Right lung (tissue), 10 donors: ENCODE measurements around the gene MSL1. TPM values are rescaled to one million over a fixed set of nuclear protein-coding genes. Genes with fewer than 3 reads are reported as not detected.

Experiments used
- DNase-seq, 2 donors: peaks; one replicate each; pipeline ENCODE4 v3.0.0-alpha.2; 2013
- long read RNA-seq, 8 donors: transcript quantifications; one replicate each; lab custom pipeline, GENCODE V29; 2026
- polyA plus RNA-seq, 5 donors: library from polyadenylated mRNA; unstranded; fragments of 120-200 nt; gene quantifications; one replicate each; pipeline versions ENCODE4 v1.2.1 to v1.2.3, GENCODE V29; 2013; ENCODE audit warnings: inconsistent platforms in 1 of 5, low replicate concordance in 1 of 5; ENCODE audit not compliant: insufficient read length in 5 of 5, insufficient read depth in 1 of 5

The MSL1 gene
- 100 to 1,000 TPM; 152 to 206 (median 187) TPM for polyA plus RNA-seq
- long read RNA-seq, donor 1, full-length matches to known transcripts = 43 of 48 reads
- long read RNA-seq, donor 1, partial matches to known transcripts = 5 of 48 reads
- long read RNA-seq, donor 1, other reads (novel, unspliced or antisense) = 0 of 48 reads
- long read RNA-seq, donor 2, transcript MSL1-203 (3 exons, 2,081 nt) = major isoform, 16 of 16 reads
- long read RNA-seq, donor 2, partial matches to known transcripts = 0 of 16 reads
- long read RNA-seq, donor 2, other reads (novel, unspliced or antisense) = 0 of 16 reads
- long read RNA-seq, donor 3, full-length matches to known transcripts = 35 of 35 reads
- long read RNA-seq, donor 3, partial matches to known transcripts = 0 of 35 reads
- long read RNA-seq, donor 3, other reads (novel, unspliced or antisense) = 0 of 35 reads
- long read RNA-seq, donor 4, full-length matches to known transcripts = 23 of 23 reads
- long read RNA-seq, donor 4, partial matches to known transcripts = 0 of 23 reads
- long read RNA-seq, donor 4, other reads (novel, unspliced or antisense) = 0 of 23 reads
- long read RNA-seq, donor 5, full-length matches to known transcripts = 37 of 43 reads
- long read RNA-seq, donor 5, partial matches to known transcripts = 6 of 43 reads
- long read RNA-seq, donor 5, other reads (novel, unspliced or antisense) = 0 of 43 reads
- long read RNA-seq, donor 6, full-length matches to known transcripts = 28 of 28 reads
- long read RNA-seq, donor 6, partial matches to known transcripts = 0 of 28 reads
- long read RNA-seq, donor 6, other reads (novel, unspliced or antisense) = 0 of 28 reads
- long read RNA-seq, donor 7, full-length matches to known transcripts = 53 of 58 reads
- long read RNA-seq, donor 7, partial matches to known transcripts = 5 of 58 reads
- long read RNA-seq, donor 7, other reads (novel, unspliced or antisense) = 0 of 58 reads
- long read RNA-seq, donor 8, full-length matches to known transcripts = 17 of 17 reads
- long read RNA-seq, donor 8, partial matches to known transcripts = 0 of 17 reads
- long read RNA-seq, donor 8, other reads (novel, unspliced or antisense) = 0 of 17 reads

GRCh38 chr17:40121181-40122135, at the start of gene MSL1:
MSL1 (plus strand) TSS chr17:40121971; CDS start chr17:40122613, 642 bp downstream.
- DNase-seq = peak; percentile 89 to 91

- peak; percentile 66 to 74 for DNase-seq
Measured at GRCh38 chr17:40072040-40072734, 49.6 kb upstream of the MSL1 start.

GRCh38 chr17:40072735-40073346, 48.9 kb upstream of the MSL1 start:
- DNase-seq = peak in 1 of 2 donors; percentile 50

GRCh38 chr17:40073454-40074174, 48.2 kb upstream of the MSL1 start:
- no peak for DNase-seq

- DNase-seq = no peak
Measured at GRCh38 chr17:40074175-40074512, 47.6 kb upstream of the MSL1 start.

GRCh38 chr17:40074871-40075200, 46.9 kb upstream of the MSL1 start:
- DNase-seq = no peak

GRCh38 chr17:40075201-40075941, 46.4 kb upstream of the MSL1 start:
- peak; percentile 67 to 71 for DNase-seq

GRCh38 chr17:40075942-40076498, 45.8 kb upstream of the MSL1 start:
- DNase-seq = no peak

- no peak for DNase-seq
Measured at GRCh38 chr17:40076591-40076990, 45.2 kb upstream of the MSL1 start.

GRCh38 chr17:40079545-40079944, 42.2 kb upstream of the MSL1 start:
- DNase-seq = no peak

- no peak for DNase-seq
Measured at GRCh38 chr17:40084477-40084876, 37.3 kb upstream of the MSL1 start.

GRCh38 chr17:40086150-40087044, 35.4 kb upstream of the MSL1 start:
- no peak for DNase-seq

- no peak for DNase-seq
Measured at GRCh38 chr17:40087049-40087794, 34.5 kb upstream of the MSL1 start.

- DNase-seq = no peak
Measured at GRCh38 chr17:40087903-40088718, 33.7 kb upstream of the MSL1 start.

GRCh38 chr17:40089077-40089895, 32.5 kb upstream of the MSL1 start:
- no peak for DNase-seq
